IPS-20b (cell line): Measurements from ENCODE around the gene MIF.

Experiments
- H3K27ac ChIP-seq: one replicate; pipeline ENCODE4 v1.5.1; 2013; ENCODE audit warnings: low read length
- H3K27me3 ChIP-seq: 2 replicates; pipeline ENCODE4 v1.6.1; 2013; ENCODE audit warnings: mild to moderate bottlenecking, low read length, inconsistent platforms; ENCODE audit not compliant: insufficient read depth
- H3K36me3 ChIP-seq: 2 replicates; pipeline ENCODE4 v1.6.1; 2013; ENCODE audit warnings: low read depth, mild to moderate bottlenecking, inconsistent platforms, low read length, moderate library complexity; ENCODE audit not compliant: insufficient read depth
- H3K4me1 ChIP-seq: 2 replicates; pipeline ENCODE4 v1.6.1; 2013; ENCODE audit warnings: mild to moderate bottlenecking, control low read depth, inconsistent platforms, low read length, moderate library complexity; ENCODE audit not compliant: insufficient read depth
- H3K4me3 ChIP-seq: 2 replicates; pipeline ENCODE4 v1.5.1; 2013; ENCODE audit warnings: mild to moderate bottlenecking, low read length, inconsistent platforms
- H3K9ac ChIP-seq: 2 replicates; pipeline ENCODE4 v1.6.1; 2013; ENCODE audit warnings: low read depth, mild to moderate bottlenecking, inconsistent platforms, low read length, moderate library complexity
- H3K9me3 ChIP-seq: 2 replicates; pipeline ENCODE4 v1.6.1; 2013; ENCODE audit warnings: mild to moderate bottlenecking, low read depth, low read length, inconsistent platforms; ENCODE audit not compliant: insufficient read depth

Gene MIF

DNA sequence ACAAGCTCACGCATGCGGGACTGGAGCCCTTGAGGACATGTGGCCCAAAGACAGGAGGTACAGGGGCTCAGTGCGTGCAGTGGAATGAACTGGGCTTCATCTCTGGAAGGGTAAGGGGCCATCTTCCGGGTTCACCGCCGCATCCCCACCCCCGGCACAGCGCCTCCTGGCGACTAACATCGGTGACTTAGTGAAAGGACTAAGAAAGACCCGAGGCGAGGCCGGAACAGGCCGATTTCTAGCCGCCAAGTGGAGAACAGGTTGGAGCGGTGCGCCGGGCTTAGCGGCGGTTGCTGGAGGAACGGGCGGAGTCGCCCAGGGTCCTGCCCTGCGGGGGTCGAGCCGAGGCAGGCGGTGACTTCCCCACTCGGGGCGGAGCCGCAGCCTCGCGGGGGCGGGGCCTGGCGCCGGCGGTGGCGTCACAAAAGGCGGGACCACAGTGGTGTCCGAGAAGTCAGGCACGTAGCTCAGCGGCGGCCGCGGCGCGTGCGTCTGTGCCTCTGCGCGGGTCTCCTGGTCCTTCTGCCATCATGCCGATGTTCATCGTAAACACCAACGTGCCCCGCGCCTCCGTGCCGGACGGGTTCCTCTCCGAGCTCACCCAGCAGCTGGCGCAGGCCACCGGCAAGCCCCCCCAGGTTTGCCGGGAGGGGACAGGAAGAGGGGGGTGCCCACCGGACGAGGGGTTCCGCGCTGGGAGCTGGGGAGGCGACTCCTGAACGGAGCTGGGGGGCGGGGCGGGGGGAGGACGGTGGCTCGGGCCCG, at the start of gene MIF:
Gene MIF, plus strand, starts transcription at position 439 of the 765 bp plus-strand sequence. Its CDS starts 92 bp downstream, at position 531.
- peaks cover 7% of the 10 kb centered on the region for H3K9me3 ChIP-seq
- H3K36me3 ChIP-seq, result peaks cover 32% of the 10 kb centered on the region
- peak within 1 kb of the TSS; percentile 92 for H3K4me3 ChIP-seq
- H3K4me1 ChIP-seq, result peaks cover 15% of the 10 kb centered on the region
- H3K9ac ChIP-seq, result peak within 1 kb of the TSS; percentile 97
- H3K27ac ChIP-seq, result peak within 1 kb of the TSS; percentile 90
- H3K27me3 ChIP-seq, result no peaks in the 10 kb centered on the region

GRCh38 chr22:23844739-23845202, 49.4 kb upstream of the MIF start:
- peaks cover 10% of the 10 kb centered on the region; the same call in 1 of the 2 replicates for H3K4me1 ChIP-seq
- H3K27me3 ChIP-seq, result peaks cover 24% of the 10 kb centered on the region
- H3K9ac ChIP-seq, result no peak overlapping the region
- no peak overlapping the region for H3K4me3 ChIP-seq
- no peak overlapping the region for H3K27ac ChIP-seq
- H3K9me3 ChIP-seq, result no peaks in the 10 kb centered on the region
- no peaks in the 10 kb centered on the region for H3K36me3 ChIP-seq

- H3K9me3 ChIP-seq, result no peaks in the 10 kb centered on the region
- peaks cover 10% of the 10 kb centered on the region; the same call in 1 of the 2 replicates for H3K4me1 ChIP-seq
- no peak overlapping the region for H3K27ac ChIP-seq
- no peaks in the 10 kb centered on the region for H3K36me3 ChIP-seq
- no peak overlapping the region for H3K9ac ChIP-seq
- no peak overlapping the region for H3K4me3 ChIP-seq
- peaks cover 22% of the 10 kb centered on the region for H3K27me3 ChIP-seq
These were observed 48.7 kb upstream of the MIF start for GRCh38 chr22:23845265-23846080.

GRCh38 chr22:23846081-23846469, 48.1 kb upstream of the MIF start:
- no peak overlapping the region; the same call in 1 of the 2 replicates for H3K9ac ChIP-seq
- H3K36me3 ChIP-seq, result no peaks in the 10 kb centered on the region
- H3K4me3 ChIP-seq, result no peak overlapping the region
- peaks cover 24% of the 10 kb centered on the region for H3K27me3 ChIP-seq
- H3K27ac ChIP-seq, result no peak overlapping the region
- H3K9me3 ChIP-seq, result no peaks in the 10 kb centered on the region
- peaks cover 10% of the 10 kb centered on the region; the same call in 1 of the 2 replicates for H3K4me1 ChIP-seq

- Histone ChIP-seq H3K27ac (no peak overlapping the region), H3K4me1 (peaks cover 10% of the 10 kb centered on the region; the same call in 1 of the 2 replicates), H3K9ac (no peak overlapping the region), H3K4me3 (no peak overlapping the region), H3K9me3 (no peaks in the 10 kb centered on the region), H3K27me3 (peaks cover 16% of the 10 kb centered on the region; the same call in 1 of the 2 replicates), H3K36me3 (no peaks in the 10 kb centered on the region)
These were observed 46.8 kb upstream of the MIF start for GRCh38 chr22:23847310-23847920.

DNA sequence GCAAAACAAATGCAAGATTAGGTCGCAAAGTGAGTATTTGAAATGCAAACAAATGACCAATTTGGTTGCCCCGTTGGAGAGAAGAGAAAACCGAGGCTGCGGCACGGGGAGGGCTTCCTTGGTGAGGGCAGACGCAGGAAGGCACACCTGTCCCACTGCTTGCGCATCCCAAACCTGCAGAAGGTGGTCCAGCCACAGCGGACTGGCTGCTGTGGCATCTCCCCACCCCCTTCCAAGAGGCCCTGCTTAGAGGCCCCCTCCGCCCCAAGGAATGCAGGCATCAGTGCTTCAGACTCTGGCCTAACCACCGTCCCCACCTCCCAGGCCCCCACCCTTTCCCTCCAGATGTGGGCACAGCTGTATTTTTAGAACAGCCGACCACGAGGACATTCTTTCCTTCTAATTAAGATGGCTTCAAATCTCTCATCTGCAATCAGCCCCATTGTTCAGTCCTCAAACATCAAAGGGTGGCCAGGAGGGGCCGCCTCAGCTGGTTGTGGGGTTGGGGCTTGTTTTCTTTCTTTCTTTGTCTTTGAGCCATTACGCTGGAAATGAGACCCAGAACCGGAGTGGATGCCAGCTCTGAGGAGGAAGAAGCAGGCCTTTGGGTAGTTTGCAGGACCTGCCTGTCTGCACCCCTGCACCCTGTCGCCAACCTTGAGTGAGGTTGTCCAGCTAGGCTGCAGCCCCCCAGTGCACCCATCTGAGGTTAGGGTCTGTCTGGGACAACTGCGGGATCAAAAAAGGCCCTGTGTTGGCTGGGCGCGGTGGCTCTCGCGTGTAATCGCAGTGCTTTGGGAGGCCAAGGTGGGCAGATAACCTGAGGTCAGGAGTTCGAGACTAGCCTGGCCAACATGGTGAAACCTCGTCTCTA, 46.0 kb upstream of the MIF start:
- Histone ChIP-seq H3K27ac (no peak overlapping the region), H3K27me3 (peaks cover 16% of the 10 kb centered on the region; the same call in 1 of the 2 replicates), H3K9ac (no peak overlapping the region), H3K4me1 (peaks cover 10% of the 10 kb centered on the region; the same call in 1 of the 2 replicates), H3K36me3 (no peaks in the 10 kb centered on the region), H3K4me3 (no peak overlapping the region), H3K9me3 (no peaks in the 10 kb centered on the region)

DNA sequence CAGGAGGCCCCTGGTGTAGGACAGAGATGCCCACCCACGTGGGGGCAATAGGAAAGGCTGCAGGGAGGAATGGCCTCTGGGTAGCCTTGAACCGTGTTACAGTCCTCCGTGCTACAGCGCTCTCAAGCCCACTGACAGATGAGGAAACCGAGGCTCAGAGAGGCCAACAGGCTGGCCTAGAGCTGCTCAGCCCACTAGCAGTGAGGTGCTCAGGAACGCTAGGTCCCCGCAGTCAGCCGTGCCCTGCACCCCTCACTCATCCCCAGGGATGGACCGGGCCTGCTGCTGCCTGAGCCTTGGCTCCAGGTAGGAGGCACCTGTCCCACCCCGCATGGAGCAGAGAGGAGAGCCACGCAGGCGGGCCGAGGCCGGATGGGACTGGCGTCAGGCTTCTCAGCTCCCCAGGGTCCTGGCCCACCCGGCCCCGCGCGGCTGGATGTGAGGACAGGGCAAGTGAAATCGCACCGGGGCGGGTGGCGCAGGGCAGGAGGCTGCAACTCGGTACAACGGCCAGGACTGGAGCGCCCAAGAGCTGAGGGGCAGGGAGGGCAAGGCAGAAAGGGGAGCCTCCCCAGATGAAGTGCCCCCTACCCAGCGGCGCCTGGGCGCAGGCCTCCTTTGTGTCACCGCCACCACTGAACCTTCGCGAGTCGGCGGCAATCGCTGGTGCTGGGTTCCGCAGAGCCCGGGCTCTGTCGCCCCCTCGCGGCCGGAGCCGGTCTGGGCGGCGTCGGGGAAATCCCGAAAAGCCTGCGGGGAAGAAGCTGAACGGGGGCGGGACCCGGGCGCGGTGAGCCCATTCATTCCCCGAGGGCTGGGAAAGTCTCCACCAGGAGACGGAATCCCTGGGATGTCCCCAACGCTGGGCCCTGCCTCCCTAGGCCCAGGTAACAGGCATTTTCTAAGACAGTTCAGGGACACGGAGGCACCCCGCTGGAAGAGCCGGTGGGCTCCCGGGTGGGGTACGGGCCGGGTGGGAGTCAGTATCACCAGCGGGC, 44.9 kb upstream of the MIF start:
- Histone ChIP-seq H3K36me3 (no peaks in the 10 kb centered on the region), H3K27me3 (peaks cover 16% of the 10 kb centered on the region; the same call in 1 of the 2 replicates), H3K27ac (no peak overlapping the region), H3K9ac (no peak overlapping the region; the same call in 1 of the 2 replicates), H3K4me1 (peaks cover 10% of the 10 kb centered on the region; the same call in 1 of the 2 replicates), H3K9me3 (no peaks in the 10 kb centered on the region), H3K4me3 (no peak overlapping the region)

DNA sequence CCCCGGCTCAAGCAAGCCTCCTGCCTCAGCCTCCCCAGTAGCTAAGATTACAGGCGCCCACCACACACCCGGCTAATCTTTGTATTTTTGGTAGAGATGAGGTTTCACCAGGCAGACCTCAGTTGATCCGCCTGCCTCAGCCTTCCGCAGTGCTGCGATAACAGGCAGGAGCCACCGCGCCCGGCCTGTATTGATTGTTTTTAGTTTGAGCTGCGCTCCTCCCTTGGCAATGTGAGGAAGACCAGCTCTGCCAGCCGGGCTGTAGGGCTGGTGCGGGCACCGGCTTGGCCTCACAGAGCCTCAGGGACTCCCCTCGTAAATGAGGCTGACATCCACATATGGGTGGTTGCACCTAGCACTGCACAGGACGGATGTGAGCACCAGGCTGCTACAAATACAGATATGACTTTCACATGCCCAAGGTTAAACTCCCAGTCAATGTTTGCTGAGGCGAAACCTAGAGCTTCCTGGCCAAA, 44.0 kb upstream of the MIF start:
- no peak overlapping the region for H3K4me3 ChIP-seq

DNA sequence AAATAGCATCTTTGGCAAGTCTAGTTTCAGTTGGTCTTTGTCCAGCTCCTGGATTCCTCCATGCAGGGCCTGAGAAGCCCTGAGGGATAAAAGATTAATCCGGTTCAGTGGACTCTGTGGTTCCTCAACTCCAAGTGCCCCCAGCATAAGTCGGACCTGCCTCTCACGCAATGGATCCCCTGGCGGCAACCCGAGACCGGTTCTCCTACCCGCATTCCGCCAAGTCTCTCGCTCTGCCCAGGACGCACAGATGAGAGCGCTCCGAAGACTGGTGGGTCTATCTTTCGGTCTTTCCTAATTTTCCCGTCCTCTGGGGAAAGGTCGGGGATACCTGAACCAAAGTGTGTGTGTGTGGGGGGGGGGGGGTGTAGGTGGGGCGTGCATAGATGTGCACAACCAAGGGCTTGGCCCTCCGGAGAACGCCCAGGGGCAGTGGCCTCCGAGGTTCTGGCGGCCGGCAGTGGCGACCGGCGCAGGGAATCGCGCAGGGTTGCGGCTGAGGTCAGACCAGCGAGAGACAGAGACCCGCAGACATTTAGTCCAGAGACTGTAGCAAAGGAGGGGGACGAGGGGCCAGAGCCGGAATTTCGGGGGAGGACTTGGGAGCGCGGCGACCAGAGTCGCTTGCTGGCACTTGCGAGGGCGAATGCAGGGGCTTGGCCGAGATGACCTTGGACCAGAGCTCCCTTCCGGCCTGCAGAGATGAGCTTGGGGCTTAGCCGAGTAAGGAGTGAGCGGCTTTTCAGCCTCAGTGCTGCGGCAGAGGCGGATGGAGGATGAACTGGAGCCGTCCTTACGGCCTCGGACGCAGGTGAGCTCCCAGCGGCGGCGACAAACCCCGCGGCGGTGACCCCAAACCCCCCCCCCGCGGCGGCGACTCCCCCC, 37.2 kb upstream of the MIF start:
- H3K9ac ChIP-seq, result peak overlapping the region; percentile 88
- H3K27me3 ChIP-seq, result no peaks in the 10 kb centered on the region
- peak overlapping the region; percentile 46 for H3K27ac ChIP-seq
- peak overlapping the region; percentile 92 for H3K4me3 ChIP-seq
- no peaks in the 10 kb centered on the region for H3K36me3 ChIP-seq
- H3K4me1 ChIP-seq, result peaks cover 8% of the 10 kb centered on the region; the same call in 1 of the 2 replicates
- H3K9me3 ChIP-seq, result no peaks in the 10 kb centered on the region

More for the DNA sequence above, 44.0 kb upstream of the MIF start:
- Histone ChIP-seq H3K4me1 (peaks cover 10% of the 10 kb centered on the region; the same call in 1 of the 2 replicates), H3K27ac (no peak overlapping the region), H3K9me3 (no peaks in the 10 kb centered on the region), H3K27me3 (peaks cover 16% of the 10 kb centered on the region; the same call in 1 of the 2 replicates), H3K9ac (no peak overlapping the region), H3K36me3 (no peaks in the 10 kb centered on the region)
